Prostate gland (tissue), 2 donors: ENCODE data around the gene ZNF45. TPM values are rescaled to one million over a fixed set of nuclear protein-coding genes. Genes with fewer than 3 reads are reported as not detected.

Experiments used
- DNase-seq: peaks from one replicate; pipeline ENCODE4 v3.0.0-alpha.2; 2019; ENCODE audit warnings: low spot score
- H3K27ac ChIP-seq, 2 donors: fragments of 200-600 bp; sonication (generic); 2 replicates each; pipeline ENCODE4 v1.5.1; 2017 to 2019
- H3K27me3 ChIP-seq: fragments of 200-600 bp; sonication (generic); replicated peaks from 2 replicates; pipeline ENCODE4 v1.5.1; 2019; ENCODE audit not compliant: insufficient read depth
- H3K36me3 ChIP-seq, 2 donors: fragments of 200-600 bp; sonication (generic); 1 replicate in 1 of 2; 2 replicates in 1 of 2; pipeline versions ENCODE4 v1.5.1 to v1.8.1; 2017 to 2019
- H3K4me1 ChIP-seq: fragments of 200-600 bp; sonication (generic); replicated peaks from 2 replicates; pipeline ENCODE4 v1.5.1; 2019
- H3K4me3 ChIP-seq, 2 donors: fragments of 200-600 bp; sonication (generic); 2 replicates each; pipeline ENCODE4 v1.5.1; 2017 to 2019
- H3K9me3 ChIP-seq: fragments of 200-600 bp; sonication (generic); 2 replicates; pipeline ENCODE4 v1.5.1; 2017
- POLR2A ChIP-seq: fragments of 450-650 bp; IDR thresholded peaks from one replicate; pipeline ENCODE4 v1.6.1; 2016; ENCODE audit warnings: antibody characterized with exemption, mild to moderate bottlenecking
- POLR2AphosphoS5 ChIP-seq: sonication (generic); formaldehyde crosslinking; IDR thresholded peaks from one replicate; pipeline ENCODE4 v1.6.1; 2017; ENCODE audit warnings: antibody characterized with exemption
- WGBS: methylation state at CpG from one replicate; pipeline ENCODE4 v1.1.5; 2018; 5-methylcytosine and 5-hydroxymethylcytosine counted together
- intact Hi-C: fragments of 100-400 bp; cut with DNase I; formaldehyde crosslinking; loops from one replicate; pipeline ENCODE4 v1.14.2; 2022
- total RNA-seq, 2 donors: library from RNA; depleted of rRNA; stranded (reverse); fragments of >200 nt; gene quantifications; one replicate each; pipeline ENCODE4 v1.1.0, GENCODE V29; 2016
- TF ChIP-seq, protein P1 (sequence below), 4 experiments: fragments of 200-600 bp in 2 of 4; fragments of 450-650 bp in 2 of 4; sonication (generic) in 2 of 4; IDR thresholded peaks; 1 replicate in 3 of 4; 2 replicates in 1 of 4; pipeline ENCODE4 v1.5.1; 2016 to 2019; ENCODE audit warnings: antibody characterized with exemption in 4 of 4, mild to moderate bottlenecking in 2 of 4, moderate library complexity in 2 of 4

Gene ZNF45
- total RNA-seq, 2 donors from 2014 or later = 14.5 to 17.0 TPM

DNA sequence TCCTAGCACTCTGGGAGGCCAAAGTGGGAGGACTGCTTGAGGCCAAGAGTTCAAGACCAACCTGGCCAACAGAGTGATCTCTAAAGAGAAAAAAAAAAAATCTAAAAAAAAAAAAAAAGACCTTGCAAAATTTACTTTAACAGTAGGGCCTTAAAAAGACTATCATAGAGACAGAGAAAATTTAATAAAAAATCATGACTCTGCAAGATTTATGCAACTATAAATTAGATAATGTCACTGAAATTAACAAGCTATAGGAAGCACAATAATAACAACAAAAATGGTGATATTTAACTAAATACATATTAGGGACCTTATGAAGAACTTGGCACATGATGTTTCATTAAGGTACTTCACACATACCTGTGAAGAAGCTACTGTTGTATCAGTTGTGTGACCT lies 11.2 kb downstream of the ZNF45 start:
- TF ChIP-seq POLR2AphosphoS5 (no peak), POLR2A (no peak)
- TF ChIP-seq, protein P1, sequence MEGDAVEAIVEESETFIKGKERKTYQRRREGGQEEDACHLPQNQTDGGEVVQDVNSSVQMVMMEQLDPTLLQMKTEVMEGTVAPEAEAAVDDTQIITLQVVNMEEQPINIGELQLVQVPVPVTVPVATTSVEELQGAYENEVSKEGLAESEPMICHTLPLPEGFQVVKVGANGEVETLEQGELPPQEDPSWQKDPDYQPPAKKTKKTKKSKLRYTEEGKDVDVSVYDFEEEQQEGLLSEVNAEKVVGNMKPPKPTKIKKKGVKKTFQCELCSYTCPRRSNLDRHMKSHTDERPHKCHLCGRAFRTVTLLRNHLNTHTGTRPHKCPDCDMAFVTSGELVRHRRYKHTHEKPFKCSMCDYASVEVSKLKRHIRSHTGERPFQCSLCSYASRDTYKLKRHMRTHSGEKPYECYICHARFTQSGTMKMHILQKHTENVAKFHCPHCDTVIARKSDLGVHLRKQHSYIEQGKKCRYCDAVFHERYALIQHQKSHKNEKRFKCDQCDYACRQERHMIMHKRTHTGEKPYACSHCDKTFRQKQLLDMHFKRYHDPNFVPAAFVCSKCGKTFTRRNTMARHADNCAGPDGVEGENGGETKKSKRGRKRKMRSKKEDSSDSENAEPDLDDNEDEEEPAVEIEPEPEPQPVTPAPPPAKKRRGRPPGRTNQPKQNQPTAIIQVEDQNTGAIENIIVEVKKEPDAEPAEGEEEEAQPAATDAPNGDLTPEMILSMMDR (IDR thresholded peaks at IDR 0.05) = no peak
- H3K27ac ChIP-seq = no peak overlapping the region
- intact Hi-C loops = no loop called here
- H3K9me3 ChIP-seq = no peaks in the 10 kb centered on the region
- no peaks in the 10 kb centered on the region for H3K27me3 ChIP-seq
- H3K4me1 ChIP-seq = no peaks in the 10 kb centered on the region
- H3K4me3 ChIP-seq = no peak overlapping the region
- peaks cover 7 to 42% of the 10 kb centered on the region in 2 donors for H3K36me3 ChIP-seq
- DNase-seq = no peak

DNA sequence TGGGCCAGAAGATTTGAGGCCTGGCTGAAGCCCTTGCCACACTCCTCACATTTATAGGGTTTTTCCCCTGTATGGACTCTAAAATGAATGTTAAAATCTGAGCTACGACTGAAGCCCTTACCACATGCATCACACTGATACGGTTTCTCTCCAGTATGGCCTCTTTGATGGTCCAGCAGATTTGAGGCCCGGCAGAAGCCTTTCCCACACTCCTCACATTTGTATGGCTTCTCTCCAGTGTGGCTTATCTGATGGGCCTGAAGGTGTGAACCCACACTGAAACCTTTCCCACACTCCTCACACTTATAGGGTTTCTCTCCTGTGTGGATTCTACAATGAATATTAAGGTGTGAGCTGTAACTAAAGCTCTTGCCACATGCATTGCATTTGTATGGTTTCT lies 21.0 kb downstream of the ZNF45 start:
- Histone ChIP-seq H3K36me3 (peaks cover 30 to 51% of the 10 kb centered on the region in 2 donors), H3K4me1 (no peaks in the 10 kb centered on the region), H3K27me3 (no peaks in the 10 kb centered on the region), H3K9me3 (peaks cover 4% of the 10 kb centered on the region), H3K27ac (no peak overlapping the region), H3K4me3 (no peak overlapping the region)
- intact Hi-C loops = no loop called here
- 79% methylated on average over 3 of the region's 3 CpGs for WGBS
- TF ChIP-seq POLR2A = no peak
- DNase-seq = no peak

DNA sequence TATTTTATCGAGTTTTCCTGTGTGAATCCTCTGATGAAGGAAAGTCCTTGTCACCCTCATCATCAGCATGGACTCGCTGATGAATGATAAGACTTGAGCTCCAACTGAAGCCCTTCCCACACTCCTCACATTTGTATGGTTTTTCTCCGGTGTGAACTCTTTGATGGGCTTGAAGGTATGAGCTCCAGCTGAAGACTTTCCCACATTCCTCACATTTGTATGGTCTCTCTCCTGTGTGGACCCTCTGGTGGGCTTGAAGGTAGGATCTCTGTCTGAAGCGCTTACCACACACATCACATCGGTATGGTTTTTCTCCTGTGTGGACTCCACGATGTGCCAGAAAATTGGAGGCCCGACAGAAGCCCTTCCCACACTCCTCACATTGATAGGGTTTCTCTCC lies 21.7 kb downstream of the ZNF45 start:
- Histone ChIP-seq H3K9me3 (peaks cover 4% of the 10 kb centered on the region), H3K4me3 (no peak overlapping the region), H3K27me3 (no peaks in the 10 kb centered on the region), H3K27ac (no peak overlapping the region), H3K4me1 (no peaks in the 10 kb centered on the region), H3K36me3 (peaks cover 24 to 44% of the 10 kb centered on the region in 2 donors)
- no peak for DNase-seq
- 97% methylated on average over 7 of the region's 7 CpGs for WGBS
- TF ChIP-seq POLR2AphosphoS5 = no peak
- TF ChIP-seq POLR2A = no peak
- TF ChIP-seq, protein P1 (IDR thresholded peaks at IDR 0.05) = no peak
- intact Hi-C loops = no loop called here

DNA sequence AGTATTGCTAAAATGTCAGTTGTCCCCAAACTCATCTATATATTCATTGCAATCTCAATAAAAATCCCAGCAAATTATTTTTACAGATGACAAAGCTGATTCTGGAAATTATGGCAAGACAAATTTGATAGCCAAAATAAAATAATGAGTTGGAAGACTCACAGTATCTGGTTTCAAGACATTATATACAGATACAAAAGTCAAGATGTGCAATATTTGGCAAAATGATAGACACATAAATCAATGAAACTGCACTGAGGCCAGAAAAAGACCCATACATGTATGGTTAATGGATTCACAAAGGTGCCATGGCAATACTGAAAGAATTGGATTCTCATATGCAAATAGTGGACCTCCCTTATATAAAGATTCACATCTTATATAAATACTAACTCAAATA lies 24.2 kb downstream of the ZNF45 start:
- Histone ChIP-seq H3K4me3 (no peak overlapping the region), H3K9me3 (peaks cover 4% of the 10 kb centered on the region), H3K27ac (no peak overlapping the region), H3K27me3 (no peaks in the 10 kb centered on the region), H3K4me1 (no peaks in the 10 kb centered on the region), H3K36me3 (peaks cover 18 to 23% of the 10 kb centered on the region in 2 donors)
- TF ChIP-seq POLR2A = no peak
- no peak for TF ChIP-seq POLR2AphosphoS5
- TF ChIP-seq, protein P1 (IDR thresholded peaks at IDR 0.05) = no peak
- DNase-seq = no peak
- intact Hi-C loops = no loop called here

DNA sequence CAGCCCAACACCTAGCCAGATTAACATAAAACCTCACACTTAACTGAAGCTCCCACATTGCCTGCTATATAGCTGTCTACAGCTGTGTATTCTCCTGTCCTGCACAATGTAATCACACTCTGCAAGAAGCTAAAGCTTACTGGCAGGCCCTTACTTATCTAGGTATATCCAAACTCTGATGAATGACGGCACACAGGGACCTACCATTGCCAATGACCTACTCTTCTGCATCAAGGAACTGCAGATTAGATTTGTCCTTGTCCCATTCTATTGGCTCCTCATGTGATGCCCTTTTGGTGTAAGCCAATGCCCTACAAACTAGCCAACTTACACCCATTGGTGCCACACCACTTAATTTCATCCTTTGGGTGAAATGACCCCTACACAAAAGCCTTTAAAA lies 26.4 kb downstream of the ZNF45 start:
- 100% methylated on average over 1 of the region's 1 CpG for WGBS
- Histone ChIP-seq H3K36me3 (peaks cover 1 to 2% of the 10 kb centered on the region in 2 donors), H3K4me3 (no peak overlapping the region), H3K27me3 (no peaks in the 10 kb centered on the region), H3K27ac (no peak overlapping the region), H3K4me1 (no peaks in the 10 kb centered on the region), H3K9me3 (no peaks in the 10 kb centered on the region)
- intact Hi-C loops = no loop called here
- DNase-seq = no peak
- TF ChIP-seq, protein P1 (IDR thresholded peaks at IDR 0.05) = no peak
- no peak for TF ChIP-seq POLR2AphosphoS5
- TF ChIP-seq POLR2A = no peak
